SK-N-SH (cell line): ENCODE results near the gene CDK14. TPM values are rescaled to one million over a fixed set of nuclear protein-coding genes. Genes with fewer than 3 reads are reported as not detected.

Experiments
- CTCF ChIA-PET: fragments of 300-600, 350-600 bp; formaldehyde crosslinking; extraction: SDS; loops from one replicate; lab custom pipeline; 2021; lab: Yijun Ruan, JAX
- POLR2A ChIA-PET: fragments of 350-600 bp; sonication (Branson Sonifier 250); formaldehyde crosslinking; extraction: SDS; loops from one replicate; lab custom pipeline; 2020; ENCODE audit warnings: antibody characterized with exemption, inconsistent platforms; lab: Yijun Ruan, JAX
- DNase-seq: peaks from one replicate; pipeline ENCODE4 v3.0.0; 2012
- H2AFZ ChIP-seq: fragments of 200-600 bp; sonication (generic); 2 replicates; pipeline ENCODE4 v1.8.1; 2016; ENCODE audit warnings: antibody characterized with exemption, mild to moderate bottlenecking, low read depth
- H3F3A ChIP-seq: fragments of 200-600 bp; sonication (generic); replicated peaks from 2 replicates; pipeline ENCODE3; 2016; ENCODE audit warnings: antibody characterized with exemption, mild to moderate bottlenecking; ENCODE audit not compliant: insufficient read depth
- H3K27ac ChIP-seq, 2 experiments: fragments of 200-500 bp in 1 of 2; fragments of 200-600 bp in 1 of 2; sonication (Bioruptor generic) in 1 of 2; sonication (generic), shearing (Covaris generic) in 1 of 2; 2 replicates each; pipeline versions ENCODE4 v1.5.1 to v1.6.1; 2014 to 2016; ENCODE audit warnings: low read depth in 2 of 2, inconsistent platforms in 1 of 2, low read length in 1 of 2, mild to moderate bottlenecking in 1 of 2, mixed read lengths in 1 of 2
- H3K27me3 ChIP-seq: fragments of 200-600 bp; sonication (generic), shearing (Covaris generic); 2 replicates; pipeline ENCODE4 v1.6.1; 2016; ENCODE audit warnings: mixed run types; ENCODE audit not compliant: insufficient read depth
- H3K36me3 ChIP-seq, 2 experiments: fragments of 200-500 bp in 1 of 2; fragments of 200-600 bp in 1 of 2; sonication (Bioruptor generic) in 1 of 2; sonication (generic) in 1 of 2; replicated peaks in 1 of 2; 2 replicates each; pipeline versions ENCODE3 to v1.5.1; 2014 to 2016; ENCODE audit warnings: low read length in 1 of 2, mild to moderate bottlenecking in 1 of 2; ENCODE audit not compliant: insufficient read depth in 2 of 2, control insufficient read depth in 1 of 2
- H3K4me1 ChIP-seq, 2 experiments: fragments of 200-500 bp in 1 of 2; fragments of 200-600 bp in 1 of 2; sonication (Bioruptor generic) in 1 of 2; sonication (generic), shearing (Covaris generic) in 1 of 2; 2 replicates each; pipeline versions ENCODE4 v1.5.1 to v1.6.1; 2014 to 2016; ENCODE audit warnings: low read depth in 1 of 2, low read length in 1 of 2, mixed run types in 1 of 2; ENCODE audit not compliant: insufficient read depth in 2 of 2, control insufficient read depth in 1 of 2
- H3K4me2 ChIP-seq: fragments of 200-600 bp; sonication (generic), shearing (Covaris generic); 2 replicates; pipeline ENCODE4 v1.6.1; 2017; ENCODE audit warnings: mixed run types
- H3K4me3 ChIP-seq, 2 experiments: fragments of 200-500 bp in 1 of 2; fragments of 200-600 bp in 1 of 2; sonication (Bioruptor generic) in 1 of 2; sonication (generic), shearing (Covaris generic) in 1 of 2; 2 replicates each; pipeline versions ENCODE4 v1.5.1 to v1.8.1; 2014 to 2016; ENCODE audit warnings: low read depth in 2 of 2, inconsistent platforms in 1 of 2, low read length in 1 of 2, mild to moderate bottlenecking in 1 of 2, mixed read lengths in 1 of 2, moderate library complexity in 1 of 2
- H3K79me2 ChIP-seq: fragments of 200-600 bp; sonication (generic); 2 replicates; pipeline ENCODE4 v1.8.1; 2017; ENCODE audit warnings: mild to moderate bottlenecking; ENCODE audit not compliant: insufficient read depth
- H3K9ac ChIP-seq: fragments of 200-600 bp; sonication (generic); 2 replicates; pipeline ENCODE4 v1.6.1; 2017; ENCODE audit warnings: mixed run types
- H3K9me2 ChIP-seq: fragments of 200-600 bp; sonication (generic); 2 replicates; pipeline ENCODE4 v1.6.1; 2017; ENCODE audit warnings: mixed run types
- H3K9me3 ChIP-seq: fragments of 200-600 bp; sonication (generic); 2 replicates; pipeline ENCODE4 v1.6.1; 2017; ENCODE audit warnings: mixed run types, mild to moderate bottlenecking, moderate library complexity
- H4K20me1 ChIP-seq: fragments of 200-600 bp; sonication (generic); 2 replicates; pipeline ENCODE4 v1.6.1; 2017; ENCODE audit warnings: mild to moderate bottlenecking, mixed run types; ENCODE audit not compliant: insufficient read depth
- EP300 ChIP-seq, 2 experiments: IDR thresholded peaks; 2 replicates each; pipeline versions ENCODE4 v1.4.0 to v1.6.1; 2012; ENCODE audit warnings: borderline replicate concordance in 1 of 2, low read depth in 1 of 2, low read length in 1 of 2
- FOXM1 ChIP-seq: IDR thresholded peaks from 2 replicates; pipeline ENCODE4 v1.4.0; 2012; ENCODE audit warnings: low read depth, mild to moderate bottlenecking
- GATA2 ChIP-seq: sonication (generic); formaldehyde crosslinking; IDR thresholded peaks from 2 replicates; pipeline ENCODE4 v1.5.0; 2020; ENCODE audit warnings: mild to moderate bottlenecking, missing genetic modification reagents
- JUND ChIP-seq: IDR thresholded peaks from 2 replicates; pipeline ENCODE4 v1.4.0; 2012
- MEF2A ChIP-seq: IDR thresholded peaks from 2 replicates; pipeline ENCODE4 v1.4.0; 2012; ENCODE audit warnings: low read depth, borderline replicate concordance
- NFIC ChIP-seq: IDR thresholded peaks from 2 replicates; pipeline ENCODE4 v1.4.0; 2012; ENCODE audit warnings: borderline replicate concordance
- POLR2AphosphoS5 ChIP-seq: IDR thresholded peaks from 2 replicates; pipeline ENCODE4 v1.6.1; 2012; ENCODE audit warnings: low read depth, low read length
- RAD21 ChIP-seq: IDR thresholded peaks from 2 replicates; pipeline ENCODE4 v1.6.1; 2012; ENCODE audit warnings: mild to moderate bottlenecking, low read length
- RCOR1 ChIP-seq: fragments of 150-350 bp; IDR thresholded peaks from 2 replicates; pipeline ENCODE4 v1.6.1; 2017; ENCODE audit warnings: antibody characterized with exemption, low read length
- RFX5 ChIP-seq: IDR thresholded peaks from 2 replicates; pipeline ENCODE4 v1.6.1; 2012; ENCODE audit warnings: mild to moderate bottlenecking, improper control_type of control experiment, low read length
- SMC3 ChIP-seq: IDR thresholded peaks from 2 replicates; pipeline ENCODE4 v1.6.1; 2012; ENCODE audit warnings: low read depth, low read length, improper control_type of control experiment
- TAF1 ChIP-seq: IDR thresholded peaks from 2 replicates; pipeline ENCODE4 v1.6.1; 2012; ENCODE audit warnings: low read depth, mild to moderate bottlenecking, low read length, moderate library complexity, borderline replicate concordance
- WGBS: methylation state at CpG from one replicate; pipeline ENCODE4 v1.1.6; 2017; ENCODE audit warnings: low lambda C conversion rate; 5-methylcytosine and 5-hydroxymethylcytosine counted together
- polyA plus RNA-seq, 3 experiments: library from polyadenylated mRNA; depleted of rRNA; stranded (reverse); fragments of >200 nt; gene quantifications; 2 replicates each; pipeline ENCODE4 v1.2.3, GENCODE V29; 2012
- TF ChIP-seq, protein P1 (sequence below): fragments of 150-350 bp; IDR thresholded peaks from 2 replicates; pipeline ENCODE4 v1.6.1; 2017; ENCODE audit warnings: antibody characterized with exemption, low read length, low read depth, borderline replicate concordance
- TF ChIP-seq, protein P2 (sequence below): IDR thresholded peaks from 2 replicates; pipeline ENCODE4 v1.4.0; 2012; ENCODE audit warnings: low read depth
- TF ChIP-seq, protein P3 (sequence below): fragments of 150-350 bp; IDR thresholded peaks from 2 replicates; pipeline ENCODE4 v1.6.1; 2016; ENCODE audit warnings: mild to moderate bottlenecking, low read depth, low read length

Gene CDK14
- polyA plus RNA-seq, 1 of the 3 experiments (the other 2 are of a cell fraction) = 13.9 TPM

DNA sequence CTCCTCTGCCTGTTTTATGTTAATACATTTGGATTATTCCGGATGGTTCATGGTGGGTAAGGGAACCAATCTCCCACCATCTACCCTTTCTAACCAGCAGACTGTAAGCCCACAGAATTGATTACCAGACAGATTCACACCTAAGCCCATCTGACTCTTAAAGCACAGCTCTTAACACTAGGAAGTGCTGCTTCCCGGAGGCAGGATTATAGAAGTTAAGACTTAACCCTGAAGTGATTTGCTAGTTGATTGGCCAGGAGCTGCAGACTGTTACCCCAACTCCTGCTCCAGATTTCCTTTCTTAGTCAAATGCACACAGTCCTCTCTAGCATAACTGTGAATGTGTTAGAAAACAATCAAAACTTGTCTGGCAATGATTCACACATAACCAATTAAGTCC, 221.7 kb downstream of the CDK14 start:
- Histone ChIP-seq H2AFZ (no peak overlapping the region), H3K36me3 (peaks cover 0 to 8% of the 10 kb centered on the region in 2 experiments), H3K27me3 (no peaks in the 10 kb centered on the region), H3K4me3 (no peak overlapping the region), H4K20me1 (no peaks in the 10 kb centered on the region), H3F3A (peaks cover 48% of the 10 kb centered on the region), H3K4me1 (peaks cover 11 to 37% of the 10 kb centered on the region in 2 experiments), H3K27ac (peak overlapping the region in 1 of 2 experiments; percentile 97; a peak in 2 of 4 replicates), H3K9me2 (no peaks in the 10 kb centered on the region), H3K9me3 (no peaks in the 10 kb centered on the region), H3K79me2 (peaks cover 36% of the 10 kb centered on the region), H3K4me2 (peak overlapping the region; percentile 71), H3K9ac (peak overlapping the region; percentile 63; the same call in 1 of the 2 replicates)
- no peak for DNase-seq
- TF ChIP-seq JUND (no peak), NFIC (no peak), RFX5 (no peak), RAD21 (no peak), RCOR1 (no peak), MEF2A (no peak), FOXM1 (no peak), SMC3 (no peak), TAF1 (no peak), POLR2AphosphoS5 (no peak)
- TF ChIP-seq, protein P1, sequence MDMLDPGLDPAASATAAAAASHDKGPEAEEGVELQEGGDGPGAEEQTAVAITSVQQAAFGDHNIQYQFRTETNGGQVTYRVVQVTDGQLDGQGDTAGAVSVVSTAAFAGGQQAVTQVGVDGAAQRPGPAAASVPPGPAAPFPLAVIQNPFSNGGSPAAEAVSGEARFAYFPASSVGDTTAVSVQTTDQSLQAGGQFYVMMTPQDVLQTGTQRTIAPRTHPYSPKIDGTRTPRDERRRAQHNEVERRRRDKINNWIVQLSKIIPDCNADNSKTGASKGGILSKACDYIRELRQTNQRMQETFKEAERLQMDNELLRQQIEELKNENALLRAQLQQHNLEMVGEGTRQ = no peak
- TF ChIP-seq, protein P2, sequence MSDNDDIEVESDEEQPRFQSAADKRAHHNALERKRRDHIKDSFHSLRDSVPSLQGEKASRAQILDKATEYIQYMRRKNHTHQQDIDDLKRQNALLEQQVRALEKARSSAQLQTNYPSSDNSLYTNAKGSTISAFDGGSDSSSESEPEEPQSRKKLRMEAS = no peak
- TF ChIP-seq, protein P3, sequence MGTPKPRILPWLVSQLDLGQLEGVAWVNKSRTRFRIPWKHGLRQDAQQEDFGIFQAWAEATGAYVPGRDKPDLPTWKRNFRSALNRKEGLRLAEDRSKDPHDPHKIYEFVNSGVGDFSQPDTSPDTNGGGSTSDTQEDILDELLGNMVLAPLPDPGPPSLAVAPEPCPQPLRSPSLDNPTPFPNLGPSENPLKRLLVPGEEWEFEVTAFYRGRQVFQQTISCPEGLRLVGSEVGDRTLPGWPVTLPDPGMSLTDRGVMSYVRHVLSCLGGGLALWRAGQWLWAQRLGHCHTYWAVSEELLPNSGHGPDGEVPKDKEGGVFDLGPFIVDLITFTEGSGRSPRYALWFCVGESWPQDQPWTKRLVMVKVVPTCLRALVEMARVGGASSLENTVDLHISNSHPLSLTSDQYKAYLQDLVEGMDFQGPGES = no peak
- ChIA-PET POLR2A (no interaction called here), CTCF (interaction anchor here (1.2 to 1.3 kb wide), 2 partner anchors 19 to 362 kb away, joined by 3 to 4 read pairs; no protein-coding TSS in a partner anchor)
- 54% methylated on average over 2 of the region's 2 CpGs for WGBS

DNA sequence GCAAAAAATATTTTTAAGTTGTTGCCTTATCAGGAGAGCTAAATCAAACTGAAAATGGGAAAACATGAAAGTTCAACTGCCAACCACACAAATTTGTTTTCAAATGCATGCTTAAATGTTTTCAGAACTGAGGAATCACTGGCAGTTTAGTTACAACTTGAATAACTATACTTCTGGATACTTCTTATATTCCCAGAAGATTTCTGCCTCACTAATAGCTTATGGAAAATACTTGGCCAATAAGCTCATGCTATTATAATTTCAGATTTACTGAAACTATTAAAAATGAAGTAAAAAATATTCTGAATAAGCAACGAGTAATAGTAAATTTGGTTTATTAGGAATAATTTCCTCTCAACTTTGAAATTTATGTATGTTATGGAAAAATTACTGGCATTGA, 222.2 kb downstream of the CDK14 start:
- CTCF ChIA-PET = interaction anchor here (1.2 to 1.3 kb wide), 2 partner anchors 19 to 363 kb away, joined by 3 to 4 read pairs; no protein-coding TSS in a partner anchor
- no peaks in the 10 kb centered on the region for H3K9me2 ChIP-seq
- 64% methylated on average over 1 of the region's 1 CpG for WGBS
- no peak for DNase-seq
- peak overlapping the region in 1 of 2 experiments; percentile 97; a peak in 2 of 4 replicates for H3K27ac ChIP-seq
- H3K79me2 ChIP-seq = peaks cover 36% of the 10 kb centered on the region
- TF ChIP-seq GATA2 (CRISPR knock-in tag) (no peak), POLR2AphosphoS5 (no peak), EP300 (IDR thresholded peaks at IDR 0.05; ENCODE audit: borderline replicate concordance in 1 of 2, low read depth in 1 of 2, low read length in 1 of 2) (no peak)
- H3K4me3 ChIP-seq = no peak overlapping the region
- no peak overlapping the region for H2AFZ ChIP-seq
- no peaks in the 10 kb centered on the region for H3K9me3 ChIP-seq
- H3K4me1 ChIP-seq = peaks cover 11 to 37% of the 10 kb centered on the region in 2 experiments
- peaks cover 47% of the 10 kb centered on the region for H3F3A ChIP-seq
- no peaks in the 10 kb centered on the region for H4K20me1 ChIP-seq
- H3K9ac ChIP-seq = no peak overlapping the region; the same call in 1 of the 2 replicates
- peak overlapping the region; percentile 71; the same call in 1 of the 2 replicates for H3K4me2 ChIP-seq
- no peaks in the 10 kb centered on the region for H3K27me3 ChIP-seq
- H3K36me3 ChIP-seq = peaks cover 0 to 8% of the 10 kb centered on the region in 2 experiments
- POLR2A ChIA-PET = no interaction called here
